Endothelial cell of umbilical vein (primary cell): ENCODE results near the gene MBD2. TPM values are rescaled to one million over a fixed set of nuclear protein-coding genes. Genes with fewer than 3 reads are reported as not detected.

Experiments
- BruUV-seq: library from RNA; stranded (reverse); fragments of 400-500 nt; replicated peaks from 2 replicates; lab custom pipeline; 2021; lab: Mats Ljungman, UMichigan
- CTCF ChIA-PET: fragments of 300-600, 350-600 bp; sonication (Branson Sonifier 250); formaldehyde crosslinking; loops from one replicate; lab custom pipeline; 2021; ENCODE audit warnings: antibody characterized with exemption, inconsistent platforms; lab: Charles Lee
- POLR2A ChIA-PET: fragments of 300-600, 350-600 bp; sonication (Branson Sonifier 250); formaldehyde crosslinking; loops from one replicate; lab custom pipeline; 2021; ENCODE audit warnings: antibody characterized with exemption, inconsistent platforms; lab: Charles Lee
- DNase-seq: peaks from one replicate; pipeline ENCODE4 v3.0.0-alpha.2; 2011; ENCODE audit warnings: low read depth, low spot score
- FAIRE-seq: peaks from 2 replicates; lab custom pipeline; 2011; peaks lifted over from hg19 to GRCh38; lab: Jason Lieb, UNC
- H2AFZ ChIP-seq: 2 replicates; pipeline ENCODE4 v1.6.0; 2012; ENCODE audit warnings: low read depth, low read length, control low read depth, inconsistent platforms
- H3K27ac ChIP-seq: 2 replicates; pipeline ENCODE4 v1.5.1; 2011; ENCODE audit warnings: low read depth, mild to moderate bottlenecking, control low read depth, low read length, moderate library complexity; ENCODE audit not compliant: insufficient read depth
- H3K27me3 ChIP-seq, 2 experiments: 2 replicates each; pipeline versions ENCODE4 v1.6.0 to v1.6.1; 2011; ENCODE audit warnings: low read length in 2 of 2, mixed read lengths in 1 of 2; ENCODE audit not compliant: control insufficient read depth in 2 of 2, insufficient read depth in 2 of 2
- H3K36me3 ChIP-seq, 2 experiments: 2 replicates in 1 of 2; 3 replicates in 1 of 2; pipeline ENCODE4 v1.5.1; 2011; ENCODE audit warnings: low read length in 2 of 2, mild to moderate bottlenecking in 1 of 2, moderate library complexity in 1 of 2; ENCODE audit not compliant: control insufficient read depth in 2 of 2, insufficient read depth in 2 of 2; ENCODE audit errors: extremely low read depth in 1 of 2
- H3K4me1 ChIP-seq: 3 replicates; pipeline ENCODE4 v1.5.1; 2011; ENCODE audit warnings: mild to moderate bottlenecking, low read length; ENCODE audit not compliant: control insufficient read depth, insufficient read depth; ENCODE audit errors: extremely low read depth
- H3K4me2 ChIP-seq: 2 replicates; pipeline ENCODE4 v1.6.1; 2011; ENCODE audit warnings: low read length, control low read depth, mixed read lengths; ENCODE audit not compliant: insufficient read depth
- H3K4me3 ChIP-seq, 3 experiments: fragments of 200-600 bp in 1 of 3; sonication (generic), shearing (Covaris generic) in 1 of 3; replicated peaks in 1 of 3; 2 replicates each; pipeline ENCODE4 v1.5.1; 2011 to 2016; ENCODE audit warnings: control low read depth in 3 of 3, low read length in 3 of 3, mild to moderate bottlenecking in 2 of 3, inconsistent platforms in 1 of 3, low read depth in 1 of 3, moderate library complexity in 1 of 3; ENCODE audit not compliant: insufficient read depth in 1 of 3
- H3K79me2 ChIP-seq: 2 replicates; pipeline ENCODE4 v1.6.0; 2012; ENCODE audit warnings: low read length, inconsistent platforms; ENCODE audit not compliant: control insufficient read depth, insufficient read depth
- H3K9ac ChIP-seq: replicated peaks from 2 replicates; pipeline ENCODE3; 2011; ENCODE audit warnings: low read length, control low read depth; ENCODE audit not compliant: insufficient read depth; ENCODE audit errors: extremely low read depth
- H3K9me1 ChIP-seq: replicated peaks from 3 replicates; pipeline ENCODE4 v1.6.0; 2011; ENCODE audit warnings: mild to moderate bottlenecking, low read length; ENCODE audit not compliant: control insufficient read depth, insufficient read depth; ENCODE audit errors: extremely low read depth
- H3K9me3 ChIP-seq: replicated peaks from 2 replicates; pipeline ENCODE4 v1.5.1; 2012; ENCODE audit warnings: low read length, inconsistent platforms; ENCODE audit not compliant: control insufficient read depth, insufficient read depth
- H4K20me1 ChIP-seq: replicated peaks from 2 replicates; pipeline ENCODE3; 2011; ENCODE audit warnings: mild to moderate bottlenecking, low read length; ENCODE audit not compliant: control insufficient read depth, insufficient read depth; ENCODE audit errors: extremely low read depth
- CTCF ChIP-seq, 2 donors: IDR thresholded peaks; 1 replicate in 1 of 2; 2 replicates in 1 of 2; pipeline ENCODE4 v1.5.1; 2011; ENCODE audit warnings: low read length in 2 of 2, mild to moderate bottlenecking in 2 of 2, moderate library complexity in 2 of 2, control low read depth in 1 of 2, inconsistent platforms in 1 of 2, low read depth in 1 of 2; ENCODE audit not compliant: insufficient read depth in 1 of 2; ENCODE audit errors: extremely low read depth in 1 of 2
- EZH2 ChIP-seq: IDR thresholded peaks from 2 replicates; pipeline ENCODE4 v1.6.1; 2012; ENCODE audit warnings: borderline replicate concordance, low read depth, mild to moderate bottlenecking, moderate library complexity, low read length, inconsistent platforms; ENCODE audit not compliant: severe bottlenecking
- FOS ChIP-seq: IDR thresholded peaks from 2 replicates; pipeline ENCODE4 v1.6.1; 2011; ENCODE audit warnings: mild to moderate bottlenecking, low read length, moderate library complexity, borderline replicate concordance; ENCODE audit not compliant: insufficient read depth
- GATA2 ChIP-seq: IDR thresholded peaks from 2 replicates; pipeline ENCODE4 v1.7.0; 2011; ENCODE audit warnings: low read depth, mild to moderate bottlenecking, moderate library complexity, mixed read lengths, low read length; ENCODE audit not compliant: insufficient read length, insufficient read depth
- JUN ChIP-seq: IDR thresholded peaks from 2 replicates; pipeline ENCODE4 v1.6.1; 2011; ENCODE audit warnings: borderline replicate concordance, low read depth; ENCODE audit not compliant: insufficient read length, insufficient read depth
- MAX ChIP-seq: IDR thresholded peaks from 2 replicates; pipeline ENCODE4 v1.6.1; 2011; ENCODE audit not compliant: insufficient read depth, insufficient read length
- MYC ChIP-seq: IDR thresholded peaks from one replicate; pipeline ENCODE4 v1.6.1; 2011; ENCODE audit warnings: mild to moderate bottlenecking, low read depth, low read length
- POLR2A ChIP-seq: IDR thresholded peaks from 2 replicates; pipeline ENCODE4 v1.6.1; 2012; ENCODE audit warnings: low read depth, mild to moderate bottlenecking, control low read depth, low read length
- POLR2AphosphoS5 ChIP-seq: IDR thresholded peaks from 2 replicates; pipeline ENCODE4 v1.6.1; 2012; ENCODE audit warnings: low read depth, mild to moderate bottlenecking, control low read depth, low read length, moderate library complexity; ENCODE audit not compliant: insufficient read depth
- dilution Hi-C: fragments of 300-500 bp; cut with MboI; formaldehyde crosslinking; loops from one replicate; pipeline ENCODE4 v1.15.0; 2019; ENCODE audit warnings: low sequenced_read_pairs; ENCODE audit not compliant: extremely low pct_ligation_motif_present
- intact Hi-C: fragments of 100-400 bp; cut with micrococcal nuclease; formaldehyde crosslinking; loops from one replicate; pipeline ENCODE4 v1.10.0; 2022
- polyA plus RNA-seq, 4 experiments: library from polyadenylated mRNA; depleted of rRNA in 3 of 4; stranded (reverse) in 3 of 4; unstranded in 1 of 4; fragments of >200 nt; gene quantifications; 2 replicates each; pipeline versions ENCODE4 v1.2.1 to v1.2.3, GENCODE V29; 2011 to 2012; ENCODE audit warnings: missing spikeins in 1 of 4
- total RNA-seq: library from RNA; stranded (reverse); gene quantifications from 2 replicates; pipeline ENCODE4 v1.2.3, GENCODE V29; 2021

Gene MBD2
- total and polyA plus RNA-seq, 2 donors (not counting 3 experiments of a cell fraction or from before 2014, with no cell fraction given): 86.8 to 110 TPM

- no peaks in the 10 kb centered on the region for H3K27me3 ChIP-seq
- no peaks in the 10 kb centered on the region for H3K9me1 ChIP-seq
- H4K20me1 ChIP-seq: no peaks in the 10 kb centered on the region
- H3K4me1 ChIP-seq: peaks cover 26% of the 10 kb centered on the region
- no peak overlapping the region for H3K4me3 ChIP-seq
- no peak for FAIRE-seq
- TF ChIP-seq POLR2A: no peak
- no peak for TF ChIP-seq JUN
- TF ChIP-seq CTCF (IDR thresholded peaks at IDR 0.05; ENCODE audit: extremely low read depth in 1 of 2, insufficient read depth in 1 of 2, low read depth in 1 of 2, low read length in 2 of 2): no peak
- no peak for TF ChIP-seq FOS
- no peak for TF ChIP-seq EZH2
- TF ChIP-seq GATA2: no peak
- TF ChIP-seq MYC: no peak
- no peak for TF ChIP-seq POLR2AphosphoS5
- TF ChIP-seq MAX: no peak
- no peak for DNase-seq
- peak overlapping the region; percentile 85 for H3K4me2 ChIP-seq
- dilution Hi-C loops: no loop called here
- H3K27ac ChIP-seq: peak overlapping the region; percentile 98
- peaks cover 3% of the 10 kb centered on the region in 2 experiments for H3K36me3 ChIP-seq
- no TSS peak for BruUV-seq
- H3K79me2 ChIP-seq: no peaks in the 10 kb centered on the region
- H2AFZ ChIP-seq: no peak overlapping the region
- H3K9me3 ChIP-seq: no peaks in the 10 kb centered on the region
- POLR2A ChIA-PET: no interaction called here
- CTCF ChIA-PET: interaction anchor here (1.5 to 2.1 kb wide), 2 partner anchors 23 to 180 kb away, joined by 4 to 8 read pairs; no protein-coding TSS in a partner anchor
- H3K9ac ChIP-seq: no peak overlapping the region
- intact Hi-C loops: no loop called here
Measured at GRCh38 chr18:54150226-54150625, 74.2 kb downstream of the MBD2 start.
